Upper lobe of left lung (tissue), 4 donors: ENCODE measurements around the gene FEM1B.

ENCODE experiments used
- EP300 ChIP-seq, 4 donors: sonication (generic); formaldehyde crosslinking; IDR thresholded peaks; one replicate each; pipeline ENCODE4 v1.5.1; 2017; ENCODE audit warnings: antibody characterized with exemption in 4 of 4, control low read depth in 2 of 4
- POLR2A ChIP-seq, 4 donors: fragments of 450-650 bp; IDR thresholded peaks; one replicate each; pipeline ENCODE4 v1.5.1; 2016 to 2017; ENCODE audit warnings: antibody characterized with exemption in 4 of 4, mild to moderate bottlenecking in 2 of 4
- POLR2AphosphoS5 ChIP-seq, 2 donors: sonication (generic); formaldehyde crosslinking; IDR thresholded peaks; one replicate each; pipeline ENCODE4 v1.5.1; 2017; ENCODE audit warnings: antibody characterized with exemption in 2 of 2
- TF ChIP-seq, protein P1 (sequence below), 6 experiments: fragments of 450-650 bp in 4 of 6; fragments of 200-600 bp in 2 of 6; sonication (generic) in 2 of 6; IDR thresholded peaks; one replicate each; pipeline ENCODE4 v1.5.1; 2016 to 2019; ENCODE audit warnings: antibody characterized with exemption in 6 of 6

GRCh38 chr15:68283401-68283800, 5.9 kb downstream of the FEM1B start:
- TF ChIP-seq POLR2A (IDR thresholded peaks at IDR 0.05) (no peak), POLR2AphosphoS5 (IDR thresholded peaks at IDR 0.05) (no peak), EP300 (IDR thresholded peaks at IDR 0.05) (no peak)
- TF ChIP-seq, protein P1, sequence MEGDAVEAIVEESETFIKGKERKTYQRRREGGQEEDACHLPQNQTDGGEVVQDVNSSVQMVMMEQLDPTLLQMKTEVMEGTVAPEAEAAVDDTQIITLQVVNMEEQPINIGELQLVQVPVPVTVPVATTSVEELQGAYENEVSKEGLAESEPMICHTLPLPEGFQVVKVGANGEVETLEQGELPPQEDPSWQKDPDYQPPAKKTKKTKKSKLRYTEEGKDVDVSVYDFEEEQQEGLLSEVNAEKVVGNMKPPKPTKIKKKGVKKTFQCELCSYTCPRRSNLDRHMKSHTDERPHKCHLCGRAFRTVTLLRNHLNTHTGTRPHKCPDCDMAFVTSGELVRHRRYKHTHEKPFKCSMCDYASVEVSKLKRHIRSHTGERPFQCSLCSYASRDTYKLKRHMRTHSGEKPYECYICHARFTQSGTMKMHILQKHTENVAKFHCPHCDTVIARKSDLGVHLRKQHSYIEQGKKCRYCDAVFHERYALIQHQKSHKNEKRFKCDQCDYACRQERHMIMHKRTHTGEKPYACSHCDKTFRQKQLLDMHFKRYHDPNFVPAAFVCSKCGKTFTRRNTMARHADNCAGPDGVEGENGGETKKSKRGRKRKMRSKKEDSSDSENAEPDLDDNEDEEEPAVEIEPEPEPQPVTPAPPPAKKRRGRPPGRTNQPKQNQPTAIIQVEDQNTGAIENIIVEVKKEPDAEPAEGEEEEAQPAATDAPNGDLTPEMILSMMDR (IDR thresholded peaks at IDR 0.05), result no peak
